Thyroid gland (tissue), 4 donors: Measurements from ENCODE around the gene MAST4. TPM values are rescaled to one million over a fixed set of nuclear protein-coding genes. Genes with fewer than 3 reads are reported as not detected.

Source experiments
- DNase-seq, 2 donors: peaks; one replicate each; pipeline ENCODE4 v3.0.0-alpha.2; 2019
- H3K27ac ChIP-seq, 3 donors: fragments of 200-600 bp; sonication (generic); 1 replicate in 2 of 3; 2 replicates in 1 of 3; pipeline ENCODE4 v1.5.1; 2016 to 2019; ENCODE audit warnings: mild to moderate bottlenecking in 1 of 3, moderate library complexity in 1 of 3
- H3K27me3 ChIP-seq: fragments of 200-600 bp; sonication (generic); one replicate; pipeline ENCODE4 v1.5.1; 2019
- H3K36me3 ChIP-seq, 2 donors: fragments of 200-600 bp; sonication (generic); one replicate each; pipeline ENCODE4 v1.5.1; 2016 to 2019
- H3K4me1 ChIP-seq, 2 donors: fragments of 200-600 bp; sonication (generic); one replicate each; pipeline ENCODE4 v1.5.1; 2017 to 2019
- H3K4me3 ChIP-seq, 3 donors: fragments of 200-600 bp; sonication (generic); replicated peaks in 1 of 3; 1 replicate in 2 of 3; 2 replicates in 1 of 3; pipeline ENCODE4 v1.5.1; 2016; ENCODE audit warnings: mild to moderate bottlenecking in 1 of 3
- H3K9me3 ChIP-seq: fragments of 200-600 bp; sonication (generic); one replicate; pipeline ENCODE4 v1.5.1; 2017
- POLR2A ChIP-seq, 2 donors: fragments of 450-650 bp; IDR thresholded peaks; one replicate each; pipeline ENCODE4 v1.6.1; 2017; ENCODE audit warnings: antibody characterized with exemption in 2 of 2, mild to moderate bottlenecking in 2 of 2, moderate library complexity in 1 of 2
- WGBS, 2 donors: methylation state at CpG; one replicate each; pipeline ENCODE4 v1.1.5; 2017; 5-methylcytosine and 5-hydroxymethylcytosine counted together
- intact Hi-C: fragments of 100-400 bp; cut with DNase I; formaldehyde crosslinking; loops from one replicate; pipeline ENCODE4 v1.15.1; 2023
- total RNA-seq, 4 donors: library from RNA; depleted of rRNA; stranded (reverse); fragments of >200 nt; gene quantifications; one replicate each; pipeline ENCODE4 v1.2.3, GENCODE V29; 2016
- TF ChIP-seq, protein P1 (sequence below), 6 experiments: fragments of 200-600 bp in 3 of 6; fragments of 450-650 bp in 3 of 6; sonication (generic) in 3 of 6; IDR thresholded peaks; one replicate each; pipeline ENCODE4 v1.5.1; 2016 to 2019; ENCODE audit warnings: antibody characterized with exemption in 6 of 6, mild to moderate bottlenecking in 2 of 6, inconsistent platforms in 1 of 6, moderate library complexity in 1 of 6

Gene MAST4
- total RNA-seq, 4 donors from 2014 or later: 20.2 to 38.3 (median 24.4) TPM

DNA sequence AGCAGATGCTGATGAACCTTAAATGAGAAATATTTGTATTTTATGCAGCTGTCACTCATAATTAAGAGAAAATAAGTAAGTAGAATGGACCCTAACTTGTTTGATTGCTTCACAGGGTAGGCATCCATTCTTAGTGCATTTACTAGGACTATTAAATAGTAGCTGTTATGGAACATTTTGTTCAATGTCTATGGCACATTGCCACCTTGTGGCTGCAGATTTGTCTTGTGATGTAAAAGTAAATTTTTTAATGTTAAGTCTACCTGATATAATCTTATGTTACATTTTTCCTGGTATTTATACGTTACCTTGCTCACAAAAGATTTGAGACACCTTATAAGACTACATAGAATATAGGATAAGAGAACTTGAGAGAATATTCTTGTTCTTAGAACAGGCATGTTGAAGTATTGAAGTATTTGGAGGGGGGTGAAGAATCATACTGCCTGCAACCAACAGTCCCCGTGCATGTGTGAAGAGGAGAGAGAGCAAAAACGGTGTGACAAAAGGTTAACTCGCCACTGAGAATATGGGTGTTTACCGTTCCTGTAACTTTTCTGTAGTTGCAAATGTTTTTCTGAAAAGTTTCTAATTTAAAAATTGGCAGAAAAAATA lies 161.1 kb downstream of the MAST4 start:
- H3K27ac ChIP-seq: no peak overlapping the region
- no peak for TF ChIP-seq POLR2A (IDR thresholded peaks at IDR 0.05)
- TF ChIP-seq, protein P1, sequence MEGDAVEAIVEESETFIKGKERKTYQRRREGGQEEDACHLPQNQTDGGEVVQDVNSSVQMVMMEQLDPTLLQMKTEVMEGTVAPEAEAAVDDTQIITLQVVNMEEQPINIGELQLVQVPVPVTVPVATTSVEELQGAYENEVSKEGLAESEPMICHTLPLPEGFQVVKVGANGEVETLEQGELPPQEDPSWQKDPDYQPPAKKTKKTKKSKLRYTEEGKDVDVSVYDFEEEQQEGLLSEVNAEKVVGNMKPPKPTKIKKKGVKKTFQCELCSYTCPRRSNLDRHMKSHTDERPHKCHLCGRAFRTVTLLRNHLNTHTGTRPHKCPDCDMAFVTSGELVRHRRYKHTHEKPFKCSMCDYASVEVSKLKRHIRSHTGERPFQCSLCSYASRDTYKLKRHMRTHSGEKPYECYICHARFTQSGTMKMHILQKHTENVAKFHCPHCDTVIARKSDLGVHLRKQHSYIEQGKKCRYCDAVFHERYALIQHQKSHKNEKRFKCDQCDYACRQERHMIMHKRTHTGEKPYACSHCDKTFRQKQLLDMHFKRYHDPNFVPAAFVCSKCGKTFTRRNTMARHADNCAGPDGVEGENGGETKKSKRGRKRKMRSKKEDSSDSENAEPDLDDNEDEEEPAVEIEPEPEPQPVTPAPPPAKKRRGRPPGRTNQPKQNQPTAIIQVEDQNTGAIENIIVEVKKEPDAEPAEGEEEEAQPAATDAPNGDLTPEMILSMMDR (IDR thresholded peaks at IDR 0.05): peak in 4 of 6 experiments; percentile 35 to 61 (median 46)
- no peaks in the 10 kb centered on the region for H3K9me3 ChIP-seq
- no peak overlapping the region for H3K4me3 ChIP-seq
- no peaks in the 10 kb centered on the region for H3K36me3 ChIP-seq
- intact Hi-C loops: loop anchor here (5.0 kb wide), 1 partner anchor 450 kb away; no protein-coding TSS in a partner anchor
- H3K4me1 ChIP-seq: peaks cover 11 to 12% of the 10 kb centered on the region in 2 donors
- no peaks in the 10 kb centered on the region for H3K27me3 ChIP-seq
- 21 to 25% methylated on average over 5 of the region's 5 CpGs for WGBS, 2 donors
- peak; percentile 56 to 62 for DNase-seq

DNA sequence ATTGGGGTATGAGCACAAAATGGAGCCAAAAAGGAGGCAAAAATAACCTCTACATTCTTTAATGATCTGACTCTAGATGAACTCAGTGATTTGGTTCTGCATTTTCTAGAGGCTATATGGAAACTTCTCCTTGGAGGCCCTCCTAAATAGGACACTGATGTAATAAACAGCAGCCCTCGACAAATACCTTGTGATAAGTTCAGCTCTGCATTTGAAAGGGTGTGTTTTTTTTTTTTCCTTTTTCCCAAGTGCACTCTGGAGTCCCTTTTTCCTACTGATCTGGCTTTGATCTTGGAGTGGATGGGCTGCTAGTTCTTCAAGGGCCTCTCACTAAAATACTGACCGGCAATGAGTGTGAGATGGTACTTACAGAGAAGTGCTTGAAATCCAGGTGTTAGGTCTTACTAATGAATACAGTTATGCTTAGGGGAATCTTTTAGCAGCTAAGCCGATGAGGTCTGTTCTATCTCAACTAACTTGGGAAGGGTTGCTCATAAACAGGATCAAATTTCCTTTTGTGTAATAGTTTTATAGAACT lies 161.7 kb downstream of the MAST4 start:
- peaks cover 11 to 12% of the 10 kb centered on the region in 2 donors for H3K4me1 ChIP-seq
- no peaks in the 10 kb centered on the region for H3K9me3 ChIP-seq
- intact Hi-C loops: loop anchor here (5.0 kb wide), 1 partner anchor 451 kb away; no protein-coding TSS in a partner anchor
- H3K27me3 ChIP-seq: no peaks in the 10 kb centered on the region
- peak; percentile 3 to 36 for DNase-seq
- TF ChIP-seq, protein P1 (IDR thresholded peaks at IDR 0.05): no peak
- TF ChIP-seq POLR2A (IDR thresholded peaks at IDR 0.05): no peak
- H3K27ac ChIP-seq: no peak overlapping the region
- no peak overlapping the region for H3K4me3 ChIP-seq
- no peaks in the 10 kb centered on the region for H3K36me3 ChIP-seq
- 25 to 41% methylated on average over 3 of the region's 3 CpGs for WGBS, 2 donors

DNA sequence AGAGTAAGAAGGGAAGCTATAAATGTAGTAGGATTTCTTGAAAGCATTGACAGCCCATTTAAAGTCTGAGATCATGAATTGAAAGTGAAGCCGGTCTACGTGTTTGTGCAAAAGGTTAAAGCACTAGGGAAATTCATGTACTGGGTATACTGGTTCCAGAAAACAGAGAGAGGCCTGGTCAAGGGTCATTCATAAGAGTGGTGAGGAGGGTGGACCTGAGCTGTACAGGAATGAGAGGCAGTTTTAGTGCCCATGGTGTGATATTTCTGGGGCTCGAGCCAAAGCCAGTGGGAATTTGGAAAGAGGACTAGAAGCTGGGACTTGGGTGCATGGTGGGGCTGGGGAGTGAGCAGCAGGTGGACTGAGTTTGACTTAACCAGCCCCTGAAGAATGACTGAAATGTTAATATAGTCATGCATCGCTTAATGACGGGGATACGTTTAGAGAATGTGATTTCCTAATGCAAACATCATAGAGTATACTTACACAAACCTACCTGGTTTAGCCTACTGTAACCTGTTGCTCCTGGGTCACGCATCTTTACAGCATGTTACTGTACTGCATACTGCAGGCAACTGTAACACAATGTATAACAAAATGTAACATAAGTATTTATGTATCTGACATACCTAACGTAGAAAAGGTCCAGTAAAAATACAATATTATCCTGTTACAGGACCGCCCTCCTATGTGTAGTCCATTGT lies 173.0 kb downstream of the MAST4 start:
- 85 to 87% methylated on average over 9 of the region's 9 CpGs for WGBS, 2 donors
- Histone ChIP-seq H3K9me3 (no peaks in the 10 kb centered on the region), H3K4me3 (no peak overlapping the region), H3K27me3 (no peaks in the 10 kb centered on the region), H3K4me1 (no peaks in the 10 kb centered on the region), H3K36me3 (no peaks in the 10 kb centered on the region), H3K27ac (no peak overlapping the region)
- no peak for TF ChIP-seq POLR2A (IDR thresholded peaks at IDR 0.05)
- TF ChIP-seq, protein P1 (IDR thresholded peaks at IDR 0.05): no peak
- intact Hi-C loops: no loop called here
- no peak for DNase-seq

DNA sequence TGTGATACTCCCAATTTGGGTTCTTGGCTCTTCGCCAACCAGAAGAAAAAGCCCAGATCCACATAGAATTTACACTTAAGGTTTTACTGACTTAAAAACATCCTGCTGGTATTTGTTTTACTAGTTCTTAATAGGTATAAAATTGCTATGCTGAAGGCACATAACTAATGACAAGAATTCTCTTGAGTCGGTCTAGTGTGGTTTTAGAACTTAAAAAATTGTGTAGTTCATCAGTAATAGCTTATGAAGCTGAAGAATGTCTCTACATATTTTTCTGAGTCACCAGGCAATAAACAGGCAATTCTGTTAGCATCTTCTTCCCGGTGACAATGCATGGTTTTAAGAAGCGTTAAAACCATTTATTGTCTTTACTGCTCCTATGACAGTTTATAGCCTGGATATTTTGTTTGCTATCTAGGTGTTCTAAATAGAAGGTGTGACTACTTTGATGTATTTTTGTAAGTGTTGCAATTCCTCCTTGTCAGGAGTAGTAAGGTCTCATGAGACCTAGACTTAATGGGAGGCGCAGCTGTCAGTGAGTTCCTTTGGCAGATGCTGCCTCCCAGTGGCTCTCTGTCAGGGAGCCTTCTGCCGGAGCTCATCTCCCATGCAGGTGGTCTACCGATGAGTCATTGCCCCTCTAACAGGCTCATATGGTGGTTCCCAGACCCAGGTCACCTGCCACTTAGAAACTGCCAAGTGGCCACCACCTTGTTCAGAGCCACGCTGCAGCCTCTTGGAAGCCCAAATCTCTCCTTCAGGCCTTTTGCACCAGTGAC lies 173.8 kb downstream of the MAST4 start:
- H3K36me3 ChIP-seq: no peaks in the 10 kb centered on the region
- H3K27me3 ChIP-seq: no peaks in the 10 kb centered on the region
- 68 to 73% methylated on average over 8 of the region's 8 CpGs for WGBS, 2 donors
- DNase-seq: peak in 1 of 2 donors; percentile 8
- TF ChIP-seq POLR2A (IDR thresholded peaks at IDR 0.05): no peak
- TF ChIP-seq, protein P1 (IDR thresholded peaks at IDR 0.05): peak in 3 of 6 experiments; percentile 24 to 32 (median 28)
- H3K4me1 ChIP-seq: no peaks in the 10 kb centered on the region
- no peak overlapping the region for H3K27ac ChIP-seq
- no peak overlapping the region for H3K4me3 ChIP-seq
- intact Hi-C loops: no loop called here
- H3K9me3 ChIP-seq: no peaks in the 10 kb centered on the region
